Esophagus squamous epithelium (tissue), 4 donors: ENCODE results near the gene ZIC3.

Source experiments
- POLR2A ChIP-seq, 4 donors: fragments of 450-650 bp; IDR thresholded peaks; one replicate each; pipeline ENCODE4 v1.6.1; 2017; ENCODE audit warnings: antibody characterized with exemption in 4 of 4, mild to moderate bottlenecking in 4 of 4, moderate library complexity in 3 of 4
- TF ChIP-seq, protein P1 (sequence below), 6 experiments: fragments of 450-650 bp in 4 of 6; fragments of 200-600 bp in 2 of 6; sonication (generic) in 2 of 6; IDR thresholded peaks; one replicate each; pipeline ENCODE4 v1.5.1; 2016 to 2019; ENCODE audit warnings: antibody characterized with exemption in 6 of 6, mild to moderate bottlenecking in 4 of 6, moderate library complexity in 4 of 6

DNA sequence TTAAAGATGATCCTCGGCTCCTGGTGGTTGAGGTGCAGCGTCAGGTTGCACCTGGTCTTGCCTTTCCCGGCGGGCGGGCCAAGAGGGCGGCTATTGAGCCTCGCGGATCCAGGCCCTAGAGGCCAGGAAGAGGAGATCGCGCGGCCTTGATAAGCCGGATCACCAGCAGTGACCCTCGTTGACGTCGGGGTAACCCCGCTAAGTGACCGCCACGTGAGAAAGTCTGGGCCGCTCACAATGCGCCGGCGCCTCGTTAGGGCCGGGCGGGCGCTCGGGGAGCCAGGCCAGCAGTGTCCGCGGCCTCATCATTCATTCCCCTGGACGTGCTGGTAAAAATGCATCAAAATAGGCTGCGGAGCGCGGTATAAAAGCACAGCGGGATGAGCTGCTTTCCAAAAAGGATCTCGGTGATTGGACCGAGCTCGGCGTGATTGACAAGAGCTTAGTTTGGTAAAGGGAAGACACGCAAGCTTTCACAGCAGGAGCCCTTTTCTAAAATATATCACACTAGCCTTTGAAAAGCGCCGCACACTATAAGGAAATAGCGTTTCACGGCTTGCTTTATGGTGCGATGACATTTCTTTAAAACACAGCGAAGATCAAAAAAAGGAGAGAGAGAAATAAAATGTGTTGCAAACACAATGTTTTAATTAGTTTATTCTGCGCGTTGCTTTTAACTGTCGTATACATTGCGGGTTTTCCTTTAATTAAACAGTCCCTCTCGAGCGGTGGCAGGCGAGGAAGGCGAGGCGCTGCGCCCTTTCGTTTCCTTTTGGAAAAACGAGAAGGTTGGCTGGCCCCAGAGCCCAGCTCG, 15.9 kb upstream of the ZIC3 start:
- TF ChIP-seq, protein P1, sequence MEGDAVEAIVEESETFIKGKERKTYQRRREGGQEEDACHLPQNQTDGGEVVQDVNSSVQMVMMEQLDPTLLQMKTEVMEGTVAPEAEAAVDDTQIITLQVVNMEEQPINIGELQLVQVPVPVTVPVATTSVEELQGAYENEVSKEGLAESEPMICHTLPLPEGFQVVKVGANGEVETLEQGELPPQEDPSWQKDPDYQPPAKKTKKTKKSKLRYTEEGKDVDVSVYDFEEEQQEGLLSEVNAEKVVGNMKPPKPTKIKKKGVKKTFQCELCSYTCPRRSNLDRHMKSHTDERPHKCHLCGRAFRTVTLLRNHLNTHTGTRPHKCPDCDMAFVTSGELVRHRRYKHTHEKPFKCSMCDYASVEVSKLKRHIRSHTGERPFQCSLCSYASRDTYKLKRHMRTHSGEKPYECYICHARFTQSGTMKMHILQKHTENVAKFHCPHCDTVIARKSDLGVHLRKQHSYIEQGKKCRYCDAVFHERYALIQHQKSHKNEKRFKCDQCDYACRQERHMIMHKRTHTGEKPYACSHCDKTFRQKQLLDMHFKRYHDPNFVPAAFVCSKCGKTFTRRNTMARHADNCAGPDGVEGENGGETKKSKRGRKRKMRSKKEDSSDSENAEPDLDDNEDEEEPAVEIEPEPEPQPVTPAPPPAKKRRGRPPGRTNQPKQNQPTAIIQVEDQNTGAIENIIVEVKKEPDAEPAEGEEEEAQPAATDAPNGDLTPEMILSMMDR (IDR thresholded peaks at IDR 0.05): no peak
- no peak for TF ChIP-seq POLR2A (IDR thresholded peaks at IDR 0.05)
